SJSA1 (cell line): ENCODE measurements around the gene ZNF714. TPM values are rescaled to one million over a fixed set of nuclear protein-coding genes. Genes with fewer than 3 reads are reported as not detected.
"Not testable (repeated sequence)": the region's sequence is repeated elsewhere in the genome, so short reads cannot be mapped to it uniquely, and the experiment has no call there.

ENCODE experiments used
- DNase-seq, 2 experiments: peaks; one replicate each; pipeline ENCODE4 v3.0.0-alpha.2; 2015 to 2020; ENCODE audit warnings: low spot score in 2 of 2, low read depth in 1 of 2
- H3K27ac ChIP-seq: fragments of 250-450 bp; sonication (Bioruptor Pico); 2 replicates; pipeline ENCODE4 v1.5.1; 2020; ENCODE audit warnings: mild to moderate bottlenecking, moderate library complexity
- H3K27me3 ChIP-seq: fragments of 250-450 bp; sonication (Bioruptor Pico); replicated peaks from 2 replicates; pipeline ENCODE4 v1.5.1; 2020; ENCODE audit warnings: mild to moderate bottlenecking, moderate library complexity
- H3K36me3 ChIP-seq: fragments of 250-450 bp; sonication (Bioruptor Pico); 2 replicates; pipeline ENCODE4 v1.5.1; 2020; ENCODE audit warnings: mild to moderate bottlenecking
- H3K4me1 ChIP-seq: fragments of 250-450 bp; sonication (Bioruptor Pico); replicated peaks from 2 replicates; pipeline ENCODE4 v1.6.1; 2021; ENCODE audit warnings: mild to moderate bottlenecking
- H3K4me3 ChIP-seq: fragments of 250-450 bp; sonication (Bioruptor Pico); 2 replicates; pipeline ENCODE4 v1.5.1; 2020; ENCODE audit warnings: mild to moderate bottlenecking
- H3K9me3 ChIP-seq: fragments of 250-450 bp; sonication (Bioruptor Pico); replicated peaks from 2 replicates; pipeline ENCODE4 v1.5.1; 2020; ENCODE audit warnings: mild to moderate bottlenecking
- total RNA-seq: library from RNA; depleted of rRNA; stranded (reverse); fragments of >200 nt; shearing (Covaris generic); gene quantifications from 2 replicates; pipeline ENCODE4 v1.2.3, GENCODE V29; 2014

Gene ZNF714
- total RNA-seq, 1 experiment from 2014 or later: 14.4 TPM

DNA sequence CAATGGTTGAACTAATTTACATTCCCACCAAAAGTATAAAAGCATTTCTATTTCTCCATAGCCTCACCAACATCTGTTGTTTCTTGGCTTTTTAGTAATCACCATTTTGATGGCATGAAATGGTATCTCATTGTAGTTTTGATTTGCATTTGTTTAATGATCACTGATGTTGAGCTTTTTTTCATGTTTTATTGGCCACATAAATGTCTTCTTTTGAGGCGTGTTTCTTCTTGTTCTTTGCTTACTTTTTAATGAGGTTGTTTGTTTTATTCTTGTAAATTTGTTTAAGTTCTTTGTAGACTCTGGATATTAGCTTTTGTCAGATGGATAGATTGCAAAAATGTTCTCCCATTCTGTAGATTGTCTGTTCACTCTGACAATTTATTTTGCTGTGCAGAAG, 28.2 kb downstream of the ZNF714 start:
- peaks cover 8% of the 10 kb centered on the region for H3K36me3 ChIP-seq
- DNase-seq: no peak
- H3K27me3 ChIP-seq: no peaks in the 10 kb centered on the region
- no peak overlapping the region for H3K4me3 ChIP-seq
- no peaks in the 10 kb centered on the region for H3K4me1 ChIP-seq
- H3K27ac ChIP-seq: no peak overlapping the region
- H3K9me3 ChIP-seq: 0 out of 2 replicates have a peak, but pooled peaks cover 4% of the 10 kb centered on the region

- H3K27me3 ChIP-seq: no peaks in the 10 kb centered on the region
- no peak overlapping the region for H3K27ac ChIP-seq
- H3K9me3 ChIP-seq: 0 out of 2 replicates have a peak, but pooled peaks cover 4% of the 10 kb centered on the region
- no peak overlapping the region for H3K4me3 ChIP-seq
- H3K4me1 ChIP-seq: no peaks in the 10 kb centered on the region
- DNase-seq: no peak
- H3K36me3 ChIP-seq: peaks cover 13% of the 10 kb centered on the region
These were observed 33.4 kb downstream of the ZNF714 start for GRCh38 chr19:21115430-21115829.

- DNase-seq: peak in 1 of 2 experiments; percentile 19
- Histone ChIP-seq H3K36me3 (peaks cover 13% of the 10 kb centered on the region), H3K27ac (peak overlapping the region; percentile 39), H3K9me3 (0 out of 2 replicates have a peak, but pooled peaks cover 4% of the 10 kb centered on the region), H3K4me3 (no peak overlapping the region), H3K27me3 (no peaks in the 10 kb centered on the region), H3K4me1 (no peaks in the 10 kb centered on the region)
These were observed 35.3 kb downstream of the ZNF714 start for GRCh38 chr19:21117041-21117907.

- Histone ChIP-seq H3K27ac (no peak overlapping the region), H3K4me3 (no peak overlapping the region), H3K36me3 (no peaks in the 10 kb centered on the region), H3K9me3 (no peaks in the 10 kb centered on the region), H3K27me3 (no peaks in the 10 kb centered on the region), H3K4me1 (no peaks in the 10 kb centered on the region)
- DNase-seq: no peak
These were observed 44.1 kb downstream of the ZNF714 start for GRCh38 chr19:21126078-21126477.

DNA sequence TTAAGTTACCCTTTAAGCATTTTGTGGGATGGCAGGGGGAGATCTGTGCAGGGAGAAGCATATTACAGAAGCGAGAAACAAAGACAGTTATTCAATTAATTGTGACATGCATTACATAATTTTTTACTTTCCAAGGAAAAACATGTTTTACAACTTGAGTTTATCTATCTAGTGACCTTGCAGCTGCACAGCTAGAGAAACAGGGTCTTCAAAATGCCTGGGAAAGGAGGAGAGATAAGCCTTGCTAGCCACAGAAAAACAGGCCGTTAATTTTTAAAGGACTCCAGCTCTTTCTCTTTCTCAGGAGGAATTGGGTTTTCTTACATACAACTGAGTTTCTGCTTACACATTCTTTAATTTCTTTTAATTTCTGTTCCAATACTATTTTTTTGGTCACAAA, 45.0 kb downstream of the ZNF714 start:
- DNase-seq: no peak
- H3K27me3 ChIP-seq: no peaks in the 10 kb centered on the region
- H3K36me3 ChIP-seq: no peaks in the 10 kb centered on the region
- no peaks in the 10 kb centered on the region for H3K4me1 ChIP-seq
- no peak overlapping the region for H3K4me3 ChIP-seq
- H3K27ac ChIP-seq: no peak overlapping the region
- 0 out of 2 replicates have a peak, but pooled peaks cover 3% of the 10 kb centered on the region for H3K9me3 ChIP-seq

GRCh38 chr19:21127898-21128297, 45.9 kb downstream of the ZNF714 start:
- no peak for DNase-seq
- no peaks in the 10 kb centered on the region for H3K27me3 ChIP-seq
- H3K36me3 ChIP-seq: no peaks in the 10 kb centered on the region

GRCh38 chr19:21128901-21129698, 47.1 kb downstream of the ZNF714 start:
- H3K9me3 ChIP-seq: 0 out of 2 replicates have a peak, but pooled peaks cover 3% of the 10 kb centered on the region
- H3K4me1 ChIP-seq: no peaks in the 10 kb centered on the region
- H3K27me3 ChIP-seq: no peaks in the 10 kb centered on the region
- H3K36me3 ChIP-seq: no peaks in the 10 kb centered on the region
- DNase-seq: no peak
- H3K4me3 ChIP-seq: no peak overlapping the region
- no peak overlapping the region for H3K27ac ChIP-seq

More at GRCh38 chr19:21127898-21128297, 45.9 kb downstream of the ZNF714 start:
- Histone ChIP-seq H3K4me1 (no peaks in the 10 kb centered on the region), H3K27ac (no peak overlapping the region), H3K9me3 (0 out of 2 replicates have a peak, but pooled peaks cover 3% of the 10 kb centered on the region), H3K4me3 (no peak overlapping the region)

DNA sequence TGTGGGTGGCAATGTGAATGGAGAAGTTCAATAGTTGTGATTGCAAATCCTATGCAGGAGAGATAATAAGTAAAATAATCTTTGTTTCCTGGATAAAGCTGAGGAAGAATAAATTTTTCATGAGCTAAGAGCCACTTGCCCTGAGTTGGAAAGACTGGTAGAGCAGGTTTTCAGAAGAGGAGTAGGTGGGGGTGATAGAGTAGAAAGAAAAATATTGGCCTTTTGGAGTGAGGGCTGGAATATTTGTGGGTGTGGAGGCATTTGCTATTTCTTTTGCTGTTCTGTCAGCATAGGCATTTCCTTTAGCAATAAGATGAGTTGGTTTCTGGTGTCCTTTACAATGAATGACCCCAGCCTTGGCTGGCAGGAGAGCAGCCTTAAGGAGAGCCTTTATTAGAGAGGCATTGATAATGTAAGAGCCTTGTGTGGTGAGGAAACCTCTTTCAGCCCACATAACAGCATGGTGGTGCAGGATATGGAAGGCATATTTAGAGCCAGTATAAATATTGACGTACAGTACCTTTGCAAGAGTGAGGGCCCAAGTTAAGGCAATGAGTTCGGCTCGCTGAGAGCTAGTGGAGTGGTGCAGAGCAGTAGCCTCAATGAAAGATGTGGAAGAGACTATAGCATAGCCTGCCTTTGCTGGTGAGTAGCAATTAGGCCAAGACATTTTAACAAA, 48.2 kb downstream of the ZNF714 start:
- Histone ChIP-seq H3K4me3 (no peak overlapping the region), H3K36me3 (no peaks in the 10 kb centered on the region), H3K9me3 (0 out of 2 replicates have a peak, but pooled peaks cover 3% of the 10 kb centered on the region), H3K27ac (no peak overlapping the region), H3K4me1 (no peaks in the 10 kb centered on the region), H3K27me3 (no peaks in the 10 kb centered on the region)
- DNase-seq: no peak

- H3K9me3 ChIP-seq: 0 out of 2 replicates have a peak, but pooled peaks cover 3% of the 10 kb centered on the region
- H3K27me3 ChIP-seq: no peaks in the 10 kb centered on the region
- no peaks in the 10 kb centered on the region for H3K36me3 ChIP-seq
- DNase-seq: no peak
- no peaks in the 10 kb centered on the region for H3K4me1 ChIP-seq
- no peak overlapping the region for H3K27ac ChIP-seq
- H3K4me3 ChIP-seq: no peak overlapping the region
These were observed 51.6 kb downstream of the ZNF714 start for GRCh38 chr19:21133633-21134032.

GRCh38 chr19:21134934-21135366, 52.9 kb downstream of the ZNF714 start:
- Histone ChIP-seq H3K27ac (no peak overlapping the region), H3K36me3 (no peaks in the 10 kb centered on the region), H3K9me3 (0 out of 2 replicates have a peak, but pooled peaks cover 3% of the 10 kb centered on the region), H3K4me1 (no peaks in the 10 kb centered on the region), H3K27me3 (no peaks in the 10 kb centered on the region), H3K4me3 (no peak overlapping the region)
- DNase-seq: no peak

GRCh38 chr19:21135433-21135832, 53.4 kb downstream of the ZNF714 start:
- H3K27ac ChIP-seq: no peak overlapping the region
- H3K4me3 ChIP-seq: no peak overlapping the region
- DNase-seq: no peak
- 0 out of 2 replicates have a peak, but pooled peaks cover 3% of the 10 kb centered on the region for H3K9me3 ChIP-seq
- no peaks in the 10 kb centered on the region for H3K27me3 ChIP-seq
- no peaks in the 10 kb centered on the region for H3K4me1 ChIP-seq
- no peaks in the 10 kb centered on the region for H3K36me3 ChIP-seq

GRCh38 chr19:21138130-21138529, 56.1 kb downstream of the ZNF714 start:
- Histone ChIP-seq H3K27ac (no peak overlapping the region), H3K36me3 (peaks cover 5% of the 10 kb centered on the region; the same call in 1 of the 2 replicates), H3K9me3 (no peaks in the 10 kb centered on the region), H3K4me3 (no peak overlapping the region), H3K27me3 (no peaks in the 10 kb centered on the region), H3K4me1 (no peaks in the 10 kb centered on the region)
- no peak for DNase-seq

DNA sequence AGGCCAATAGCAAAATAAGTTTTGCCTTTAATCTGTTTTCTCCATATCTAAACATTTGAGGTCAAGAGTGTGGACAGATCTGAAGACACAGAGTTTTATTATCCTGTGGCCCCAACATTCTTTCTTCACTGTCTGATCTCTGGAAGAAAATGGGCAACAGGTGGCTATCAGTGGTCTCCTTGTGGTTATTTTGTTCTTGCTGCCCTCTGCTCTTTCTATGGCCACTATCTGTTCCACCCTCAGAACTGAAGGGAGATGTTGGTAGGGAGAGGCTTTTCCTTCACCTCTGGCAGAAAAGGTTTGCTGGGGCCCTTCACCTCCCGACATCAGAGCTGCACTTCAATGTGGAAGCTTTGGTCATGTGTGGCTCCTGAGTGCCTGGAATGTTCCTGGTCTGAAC, 59.0 kb downstream of the ZNF714 start:
- H3K4me3 ChIP-seq, H3K4me1 ChIP-seq, H3K27ac ChIP-seq, H3K9me3 ChIP-seq, DNase-seq, H3K27me3 ChIP-seq: not testable (repeated sequence)
- peaks cover 32% of the 10 kb centered on the region for H3K36me3 ChIP-seq
